Adrenal gland (tissue), 12 donors: ENCODE results near the gene NRARP. TPM values are rescaled to one million over a fixed set of nuclear protein-coding genes. Genes with fewer than 3 reads are reported as not detected.
"Not testable (repeated sequence)": the region's sequence is repeated elsewhere in the genome, so short reads cannot be mapped to it uniquely, and the experiment has no call there.

ENCODE experiments used
- DNase-seq, 7 donors: peaks; one replicate each; pipeline ENCODE4 v3.0.0-alpha.2; 2019 to 2020
- H3K27ac ChIP-seq, 5 donors: fragments of 200-600 bp; sonication (generic) in 4 of 5; 1 replicate in 3 of 5; 2 replicates in 2 of 5; pipeline versions ENCODE4 v1.5.1 to v1.8.0; 2016 to 2020; ENCODE audit warnings: mild to moderate bottlenecking in 1 of 5
- H3K27me3 ChIP-seq: fragments of 200-600 bp; 2 replicates; pipeline ENCODE4 v1.8.0; 2021
- H3K36me3 ChIP-seq, 2 donors: fragments of 200-600 bp; replicated peaks in 1 of 2; 1 replicate in 1 of 2; 2 replicates in 1 of 2; pipeline versions ENCODE4 v1.5.1 to v1.8.0; 2018 to 2022
- H3K4me1 ChIP-seq, 2 donors: fragments of 200-600 bp; replicated peaks in 1 of 2; 1 replicate in 1 of 2; 2 replicates in 1 of 2; pipeline versions ENCODE4 v1.5.1 to v1.8.0; 2018 to 2021
- H3K4me3 ChIP-seq, 4 donors: fragments of 200-600 bp; sonication (generic) in 3 of 4; one replicate each; pipeline ENCODE4 v1.5.1; 2016 to 2018
- H3K9me3 ChIP-seq, 3 donors: fragments of 200-600 bp; sonication (generic) in 1 of 3; replicated peaks in 1 of 3; 1 replicate in 2 of 3; 2 replicates in 1 of 3; pipeline versions ENCODE4 v1.5.1 to v1.8.0; 2016 to 2021
- CTCF ChIP-seq, 6 experiments: fragments of 450-650 bp in 4 of 6; fragments of 200-600 bp in 2 of 6; sonication (generic) in 1 of 6; IDR thresholded peaks; 1 replicate in 5 of 6; 2 replicates in 1 of 6; pipeline versions ENCODE4 v1.5.1 to v1.8.0; 2016 to 2021; ENCODE audit warnings: antibody characterized with exemption in 6 of 6, mild to moderate bottlenecking in 2 of 6, moderate library complexity in 1 of 6
- POLR2A ChIP-seq, 2 donors: fragments of 450-650 bp; IDR thresholded peaks; one replicate each; pipeline ENCODE4 v1.6.1; 2017; ENCODE audit warnings: antibody characterized with exemption in 2 of 2, mild to moderate bottlenecking in 2 of 2, moderate library complexity in 1 of 2
- WGBS, 4 donors: extraction: QIAGEN DNeasy Blood & Tissue Kit in 2 of 4; methylation state at CpG; one replicate each; pipeline versions ENCODE4 v1.1.5 to v1.1.7; 2013 to 2017; 5-methylcytosine and 5-hydroxymethylcytosine counted together
- intact Hi-C, 2 donors: fragments of 100-400 bp; cut with DNase I; formaldehyde crosslinking; loops; one replicate each; pipeline versions ENCODE4 v1.14.1 to v1.15.0; 2022 to 2023
- polyA plus RNA-seq, 3 donors: library from polyadenylated mRNA; stranded (reverse); fragments of 200-250 nt in 2 of 3; fragments of 350-450 nt in 1 of 3; fragmentation: Illumina TruSeq in 1 of 3; extraction: RNeasy Lipid Tissue Mini Kit (QIAGEN cat#74804) in 1 of 3; gene quantifications; one replicate each; pipeline ENCODE4 v1.2.3, GENCODE V29; 2013 to 2014
- total RNA-seq, 9 donors: library from RNA; depleted of rRNA in 4 of 9; stranded (reverse); fragments of >200 nt in 4 of 9; fragments of 120-200 nt in 1 of 9; fragmentation: NEBNext Ultra II Directional in 1 of 9; extraction: Animal tissue kit (Norgen Biotek cat#: 25700) in 1 of 9; gene quantifications; one replicate each; pipeline versions ENCODE4 v1.1.0 to v1.2.4, GENCODE V29; 2013 to 2023
- donor health status: healthy with polysubstance abuse.
- donor health status: Bipolar disorder and iron deficiency.
- donor health status: DM: yes; HTN: yes; CAD: no.
- donor health status: DM: no; HTN: no; CAD: no.
- donor health status: DM: no; HTN: no; CAD: no.
- donor health status: DM: yes; HTN: yes; CAD: no.

Gene NRARP
- total and polyA plus RNA-seq, 12 donors = 0.59 to 11.2 (median 2.7) TPM

- H3K36me3 ChIP-seq = no peaks in the 10 kb centered on the region
- H3K9me3 ChIP-seq = no peaks in the 10 kb centered on the region
- WGBS, 4 donors = 85 to 97% (median 95%) methylated on average over 2 to 31 of the region's 31 CpGs
- H3K27me3 ChIP-seq = no peaks in the 10 kb centered on the region
- no peaks in the 10 kb centered on the region for H3K4me1 ChIP-seq
- intact Hi-C loops = no loop called here
- DNase-seq = peak in 1 of 7 donors; percentile 14
- no peak overlapping the region for H3K4me3 ChIP-seq
- no peak for TF ChIP-seq POLR2A (IDR thresholded peaks at IDR 0.05)
- no peak for TF ChIP-seq CTCF (IDR thresholded peaks at IDR 0.05)
- H3K27ac ChIP-seq = no peak overlapping the region
Measured at GRCh38 chr9:137348769-137349470, 46.8 kb upstream of the NRARP start.

- H3K36me3 ChIP-seq = no peaks in the 10 kb centered on the region
- intact Hi-C loops = no loop called here
- WGBS, 4 donors = 98 to 100% (median 99%) methylated on average over 3 to 13 of the region's 13 CpGs
- H3K4me3 ChIP-seq = no peak overlapping the region
- no peak for DNase-seq
- no peaks in the 10 kb centered on the region for H3K9me3 ChIP-seq
- TF ChIP-seq POLR2A (IDR thresholded peaks at IDR 0.05) (no peak), CTCF (IDR thresholded peaks at IDR 0.05) (no peak)
- no peak overlapping the region for H3K27ac ChIP-seq
- no peaks in the 10 kb centered on the region for H3K4me1 ChIP-seq
- H3K27me3 ChIP-seq = no peaks in the 10 kb centered on the region
Measured at GRCh38 chr9:137347928-137348327, 45.9 kb upstream of the NRARP start.

- Histone ChIP-seq H3K36me3 (no peaks in the 10 kb centered on the region), H3K4me1 (no peaks in the 10 kb centered on the region), H3K4me3 (no peak overlapping the region), H3K9me3 (no peaks in the 10 kb centered on the region), H3K27ac (no peak overlapping the region), H3K27me3 (no peaks in the 10 kb centered on the region)
- no peak for TF ChIP-seq CTCF (IDR thresholded peaks at IDR 0.05)
- no peak for TF ChIP-seq POLR2A (IDR thresholded peaks at IDR 0.05)
- no peak for DNase-seq
- intact Hi-C loops = no loop called here
- WGBS, 4 donors = 78 to 83% (median 79%) methylated on average over 7 of the region's 7 CpGs
Measured at GRCh38 chr9:137342482-137342881, 40.4 kb upstream of the NRARP start.

- no peaks in the 10 kb centered on the region for H3K27me3 ChIP-seq
- WGBS, 4 donors = 72 to 95% (median 84%) methylated on average over 4 to 6 of the region's 6 CpGs
- intact Hi-C loops = no loop called here
- no peaks in the 10 kb centered on the region for H3K36me3 ChIP-seq
- no peak overlapping the region for H3K4me3 ChIP-seq
- no peak for TF ChIP-seq CTCF (IDR thresholded peaks at IDR 0.05)
- TF ChIP-seq POLR2A (IDR thresholded peaks at IDR 0.05) = no peak
- H3K27ac ChIP-seq = no peak overlapping the region
- DNase-seq = no peak
- no peaks in the 10 kb centered on the region for H3K4me1 ChIP-seq
- peaks cover 0 to 4% (median 0%) of the 10 kb centered on the region in 3 donors for H3K9me3 ChIP-seq
Measured at GRCh38 chr9:137341227-137341626, 39.2 kb upstream of the NRARP start.

GRCh38 chr9:137339908-137340462, 37.9 kb upstream of the NRARP start:
- H3K4me1 ChIP-seq, H3K27ac ChIP-seq, H3K4me3 ChIP-seq, DNase-seq, H3K27me3 ChIP-seq, H3K36me3 ChIP-seq, H3K9me3 ChIP-seq, intact Hi-C loops: not testable (repeated sequence)
- 87 to 94% (median 90%) methylated on average over 12 of the region's 12 CpGs for WGBS, 4 donors
